ENCODE measurements around the gene FAM20C.
"Not testable (repeated sequence)": the region's sequence is repeated elsewhere in the genome, so short reads cannot be mapped to it uniquely, and the experiment has no call there.

FAM20C gene

GRCh38 chr7:290554-291372, 98.4 kb downstream of the FAM20C start:
- Histone ChIP-seq H3K36me3 (ENCODE audit: control insufficient read depth, insufficient read depth, low read length) (no peaks in the 10 kb centered on the region), H3K9ac (ENCODE audit: low read length) (no peak overlapping the region), H3K4me1 (ENCODE audit: control insufficient read depth, insufficient read depth, low read length) (peaks cover 3% of the 10 kb centered on the region), H3K27me3 (ENCODE audit: control insufficient read depth, insufficient read depth, low read length) (peaks cover 59% of the 10 kb centered on the region), H3K4me3 (ENCODE audit: low read length) (no peak overlapping the region), H3K9me3 (ENCODE audit: control insufficient read depth, low read length) (no peaks in the 10 kb centered on the region)

DNA sequence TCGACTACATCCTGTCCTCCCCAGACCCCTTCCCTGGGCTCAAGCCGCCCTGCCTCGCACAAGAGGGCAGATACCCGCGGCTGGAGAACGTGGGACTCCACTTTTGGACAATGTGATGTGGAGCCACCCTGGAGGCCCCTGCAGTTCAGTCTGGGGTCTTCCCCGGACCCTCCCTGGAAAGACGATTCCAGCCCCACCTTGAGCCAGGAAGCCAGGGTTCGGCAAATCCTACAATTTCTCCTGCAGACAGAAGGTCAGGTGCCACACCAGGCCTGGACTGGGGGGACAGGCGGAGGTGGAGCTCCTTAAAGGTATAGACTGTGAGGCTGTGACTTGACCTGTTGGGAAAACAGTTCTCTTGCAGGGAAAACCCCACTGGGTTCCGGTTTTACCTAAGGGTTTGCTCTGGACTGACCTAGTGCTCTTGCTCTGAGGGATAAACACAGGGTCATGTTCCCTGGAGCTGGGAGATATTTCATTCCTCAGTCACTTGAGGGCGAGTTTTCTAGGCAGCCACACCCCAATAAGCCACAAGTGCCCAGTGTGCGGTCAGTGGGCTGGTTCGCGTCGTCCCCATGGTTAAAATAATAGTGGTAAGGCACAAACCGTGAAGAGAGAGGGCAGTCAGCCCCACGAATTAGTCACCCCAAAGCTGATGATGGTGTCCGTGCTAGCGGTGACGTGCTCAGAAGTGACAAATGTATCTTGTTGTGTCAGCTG, 99.2 kb downstream of the FAM20C start:
- no peaks in the 10 kb centered on the region for H3K9me3 ChIP-seq (ENCODE audit: control insufficient read depth, low read length)
- no peak overlapping the region for H3K9ac ChIP-seq (ENCODE audit: low read length)
- H3K4me1 ChIP-seq (ENCODE audit: control insufficient read depth, insufficient read depth, low read length): peaks cover 3% of the 10 kb centered on the region
- no peak overlapping the region for H3K4me3 ChIP-seq (ENCODE audit: low read length)
- peaks cover 54% of the 10 kb centered on the region for H3K27me3 ChIP-seq (ENCODE audit: control insufficient read depth, insufficient read depth, low read length)
- no peaks in the 10 kb centered on the region for H3K36me3 ChIP-seq (ENCODE audit: control insufficient read depth, insufficient read depth, low read length)

DNA sequence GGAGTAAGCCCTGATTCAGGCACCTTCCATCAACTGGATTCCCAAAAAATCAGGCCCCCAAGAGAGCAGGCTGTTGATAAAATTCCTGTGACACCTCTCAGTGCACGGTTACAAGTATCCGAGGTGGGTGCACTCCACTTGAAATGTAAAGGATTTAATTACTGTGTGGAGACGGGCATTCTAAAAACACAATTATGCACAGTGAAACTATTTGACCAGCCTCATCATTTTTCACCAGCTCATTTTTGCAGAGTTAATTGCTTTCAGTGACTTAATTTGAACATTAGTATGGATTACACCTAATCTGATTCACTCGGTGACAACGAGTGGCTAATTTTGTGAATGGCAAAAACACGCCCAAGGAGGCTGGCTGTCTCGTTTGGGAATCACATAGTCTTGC, 99.9 kb downstream of the FAM20C start:
- Histone ChIP-seq H3K4me1 (ENCODE audit: control insufficient read depth, insufficient read depth, low read length) (peaks cover 3% of the 10 kb centered on the region), H3K27me3 (ENCODE audit: control insufficient read depth, insufficient read depth, low read length) (peaks cover 54% of the 10 kb centered on the region), H3K9ac (ENCODE audit: low read length) (no peak overlapping the region), H3K9me3 (ENCODE audit: control insufficient read depth, low read length) (no peaks in the 10 kb centered on the region), H3K4me3 (ENCODE audit: low read length) (no peak overlapping the region), H3K36me3 (ENCODE audit: control insufficient read depth, insufficient read depth, low read length) (no peaks in the 10 kb centered on the region)

DNA sequence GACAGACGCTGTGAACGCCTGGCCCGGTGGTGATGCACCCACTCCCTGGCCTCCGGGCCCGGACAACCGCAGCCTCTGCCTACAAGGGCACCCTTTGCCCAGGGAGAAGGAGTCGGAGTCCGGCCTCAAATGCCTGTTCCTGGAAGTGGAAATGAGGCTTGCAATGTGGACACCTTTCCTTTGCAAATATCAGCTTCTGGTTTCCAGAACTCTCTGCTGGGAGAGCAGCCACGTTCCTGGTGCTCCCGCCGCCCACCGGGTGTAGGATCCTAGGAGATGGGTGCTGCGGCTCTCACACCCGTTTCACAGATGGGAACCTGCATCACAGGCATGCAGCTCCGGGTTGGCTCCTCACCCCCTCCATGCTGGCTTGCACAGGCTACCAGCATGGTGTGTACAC, 100.5 kb downstream of the FAM20C start:
- no peak overlapping the region for H3K4me3 ChIP-seq (ENCODE audit: low read length)
- H3K9me3 ChIP-seq (ENCODE audit: control insufficient read depth, low read length): no peaks in the 10 kb centered on the region
- H3K27me3 ChIP-seq (ENCODE audit: control insufficient read depth, insufficient read depth, low read length): peaks cover 54% of the 10 kb centered on the region
- H3K9ac ChIP-seq (ENCODE audit: low read length): no peak overlapping the region
- no peaks in the 10 kb centered on the region for H3K36me3 ChIP-seq (ENCODE audit: control insufficient read depth, insufficient read depth, low read length)
- H3K4me1 ChIP-seq (ENCODE audit: control insufficient read depth, insufficient read depth, low read length): peaks cover 3% of the 10 kb centered on the region

DNA sequence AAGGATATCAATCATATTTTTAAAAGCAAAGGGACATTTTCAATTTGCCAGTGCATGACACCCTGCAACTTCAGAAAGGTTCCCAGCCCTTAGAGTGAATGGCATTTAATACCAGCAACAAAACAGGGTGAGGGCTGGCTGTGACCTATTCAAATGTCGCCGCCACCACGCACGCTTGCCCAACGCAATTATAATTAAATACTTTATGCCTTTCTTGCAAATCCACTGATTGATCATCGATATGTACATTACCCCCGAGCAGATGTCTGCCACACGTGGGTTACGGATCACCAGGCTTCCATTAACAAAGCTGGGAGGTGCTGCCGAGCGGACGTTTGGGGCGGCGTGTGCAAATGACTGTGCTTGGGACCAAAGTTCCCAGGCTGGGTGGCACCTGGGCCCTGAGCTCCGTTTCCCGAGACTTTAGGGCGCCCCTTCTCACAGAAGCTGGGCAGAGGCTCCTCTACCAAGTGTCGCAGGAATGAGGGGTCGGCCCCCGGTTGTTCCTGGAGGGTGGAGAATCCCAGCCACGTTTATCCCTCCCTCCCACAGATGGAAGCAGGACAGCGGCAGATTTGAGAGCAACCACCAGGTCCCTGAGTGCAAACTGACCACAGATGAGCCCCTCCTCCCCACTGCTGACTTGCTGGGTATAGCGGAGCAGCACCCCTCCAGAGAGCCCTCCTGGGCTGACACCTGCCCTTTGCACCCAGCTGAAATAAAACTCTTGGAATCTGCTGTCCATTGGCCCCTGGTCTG, 101.5 kb downstream of the FAM20C start:
- Histone ChIP-seq H3K27me3 (ENCODE audit: control insufficient read depth, insufficient read depth, low read length) (peaks cover 50% of the 10 kb centered on the region), H3K4me3 (ENCODE audit: low read length) (no peak overlapping the region), H3K9ac (ENCODE audit: low read length) (no peak overlapping the region), H3K36me3 (ENCODE audit: control insufficient read depth, insufficient read depth, low read length) (no peaks in the 10 kb centered on the region), H3K9me3 (ENCODE audit: control insufficient read depth, low read length) (no peaks in the 10 kb centered on the region), H3K4me1 (ENCODE audit: control insufficient read depth, insufficient read depth, low read length) (peaks cover 3% of the 10 kb centered on the region)

GRCh38 chr7:294440-295154, 102.2 kb downstream of the FAM20C start:
- H3K4me1 ChIP-seq (ENCODE audit: control insufficient read depth, insufficient read depth, low read length): peaks cover 3% of the 10 kb centered on the region
- peaks cover 43% of the 10 kb centered on the region for H3K27me3 ChIP-seq (ENCODE audit: control insufficient read depth, insufficient read depth, low read length)
- H3K36me3 ChIP-seq (ENCODE audit: control insufficient read depth, insufficient read depth, low read length): no peaks in the 10 kb centered on the region
- no peaks in the 10 kb centered on the region for H3K9me3 ChIP-seq (ENCODE audit: control insufficient read depth, low read length)
- H3K9ac ChIP-seq (ENCODE audit: low read length): no peak overlapping the region
- H3K4me3 ChIP-seq (ENCODE audit: low read length): no peak overlapping the region

DNA sequence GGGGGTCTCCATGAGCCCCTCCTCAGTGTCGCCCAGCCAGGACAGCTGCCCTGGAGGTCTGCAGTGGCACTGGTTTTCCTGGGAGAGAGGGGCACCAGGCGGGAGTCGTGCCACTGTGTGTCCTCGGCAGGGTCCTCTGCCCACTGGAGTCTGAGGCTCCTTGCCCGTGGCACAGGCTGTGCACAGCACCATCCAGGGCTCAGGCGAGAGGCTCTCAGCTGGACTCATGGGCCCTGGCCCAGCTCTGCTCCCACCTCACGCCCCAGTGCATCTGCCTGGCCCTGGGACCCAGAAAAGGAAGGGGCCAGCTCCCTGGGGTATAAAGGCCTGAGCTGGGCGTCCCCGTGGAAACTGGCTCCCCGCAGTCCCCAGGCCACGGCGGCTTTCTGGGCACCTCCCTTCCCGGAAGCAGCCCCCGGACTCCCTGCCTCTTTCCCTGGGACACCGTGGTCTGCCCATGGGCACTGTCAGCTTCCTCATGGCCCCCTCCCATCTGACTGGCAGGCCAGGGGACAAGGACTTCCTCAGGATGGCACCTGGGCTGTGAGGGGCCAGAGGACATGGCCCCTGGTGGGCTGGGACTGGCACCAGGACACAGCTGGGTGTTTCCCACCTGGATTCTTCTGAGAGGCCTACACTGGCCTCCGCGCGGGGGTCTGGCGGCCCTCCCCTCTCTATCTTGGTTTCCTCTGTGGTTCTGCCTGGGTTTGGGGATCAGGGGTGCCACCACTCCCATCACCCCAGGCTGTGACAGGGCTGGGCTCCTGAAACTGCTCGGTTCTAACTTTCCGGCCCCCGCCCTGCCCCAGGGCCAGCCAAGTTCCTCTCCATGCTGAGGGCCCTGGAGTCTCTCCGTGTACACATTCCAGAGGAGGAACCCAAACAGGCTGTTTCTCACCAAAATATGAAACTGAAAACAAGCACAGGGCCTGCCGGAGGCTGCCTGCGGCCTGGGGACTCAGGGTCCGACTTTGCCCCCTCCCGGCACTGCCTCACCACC, 103.1 kb downstream of the FAM20C start:
- H3K36me3 ChIP-seq (ENCODE audit: control insufficient read depth, insufficient read depth, low read length): no peaks in the 10 kb centered on the region
- H3K9ac ChIP-seq (ENCODE audit: low read length): no peak overlapping the region
- H3K27me3 ChIP-seq (ENCODE audit: control insufficient read depth, insufficient read depth, low read length): peaks cover 34% of the 10 kb centered on the region
- H3K4me3 ChIP-seq (ENCODE audit: low read length): no peak overlapping the region
- H3K9me3 ChIP-seq (ENCODE audit: control insufficient read depth, low read length): no peaks in the 10 kb centered on the region
- no peaks in the 10 kb centered on the region for H3K4me1 ChIP-seq (ENCODE audit: control insufficient read depth, insufficient read depth, low read length)

DNA sequence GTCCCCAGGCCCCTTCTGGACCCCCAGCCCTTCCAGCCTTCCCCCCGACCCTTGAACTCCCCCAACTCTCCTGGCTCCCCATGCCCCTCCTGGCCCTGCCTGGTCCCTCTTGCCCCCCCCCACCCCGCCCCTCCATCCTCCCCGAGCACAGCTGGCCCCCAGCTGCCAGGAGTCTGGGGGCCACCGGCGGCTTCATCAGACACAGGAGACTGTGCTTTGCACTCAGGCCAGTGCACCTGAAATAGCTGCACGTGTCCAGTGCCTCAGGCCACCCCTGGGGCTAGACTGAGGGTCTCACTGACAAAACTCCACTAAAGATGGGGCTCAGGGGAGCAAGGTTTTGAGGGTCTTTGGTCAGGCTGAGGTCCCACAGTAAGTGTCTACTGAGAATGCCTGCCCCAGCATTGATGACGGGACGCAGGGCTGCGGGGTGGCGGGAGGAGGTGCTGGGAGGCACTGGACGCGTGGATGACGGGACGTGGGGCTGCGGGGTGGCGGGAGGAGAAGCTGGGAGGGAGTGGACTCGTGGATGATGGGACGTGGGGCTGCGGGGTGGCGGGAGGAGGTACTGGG, 104.1 kb downstream of the FAM20C start:
- Histone ChIP-seq H3K4me3 (ENCODE audit: low read length) (no peak overlapping the region), H3K9ac (ENCODE audit: low read length) (no peak overlapping the region), H3K9me3 (ENCODE audit: control insufficient read depth, low read length) (no peaks in the 10 kb centered on the region), H3K36me3 (ENCODE audit: control insufficient read depth, insufficient read depth, low read length) (no peaks in the 10 kb centered on the region), H3K4me1 (ENCODE audit: control insufficient read depth, insufficient read depth, low read length) (no peaks in the 10 kb centered on the region), H3K27me3 (ENCODE audit: control insufficient read depth, insufficient read depth, low read length) (peaks cover 26% of the 10 kb centered on the region)

GRCh38 chr7:297141-297540, 104.8 kb downstream of the FAM20C start:
- H3K36me3 ChIP-seq (ENCODE audit: control insufficient read depth, insufficient read depth, low read length); H3K4me3 ChIP-seq (ENCODE audit: low read length); H3K4me1 ChIP-seq (ENCODE audit: control insufficient read depth, insufficient read depth, low read length); H3K9ac ChIP-seq (ENCODE audit: low read length); H3K9me3 ChIP-seq (ENCODE audit: control insufficient read depth, low read length): not testable (repeated sequence)
- H3K27me3 ChIP-seq (ENCODE audit: control insufficient read depth, insufficient read depth, low read length): peaks cover 20% of the 10 kb centered on the region

GRCh38 chr7:297611-298374, 105.4 kb downstream of the FAM20C start:
- Histone ChIP-seq H3K36me3 (ENCODE audit: control insufficient read depth, insufficient read depth, low read length) (no peaks in the 10 kb centered on the region), H3K9me3 (ENCODE audit: control insufficient read depth, low read length) (no peaks in the 10 kb centered on the region), H3K4me1 (ENCODE audit: control insufficient read depth, insufficient read depth, low read length) (no peaks in the 10 kb centered on the region), H3K27me3 (ENCODE audit: control insufficient read depth, insufficient read depth, low read length) (peaks cover 13% of the 10 kb centered on the region), H3K9ac (ENCODE audit: low read length) (no peak overlapping the region), H3K4me3 (ENCODE audit: low read length) (no peak overlapping the region)

All from mucosa of stomach (tissue), 1 donor.